Mucosa of descending colon (tissue), 3 donors: ENCODE data around the gene BCL2L13. TPM values are rescaled to one million over a fixed set of nuclear protein-coding genes. Genes with fewer than 3 reads are reported as not detected.
"Not testable (repeated sequence)": the region's sequence is repeated elsewhere in the genome, so short reads cannot be mapped to it uniquely, and the experiment has no call there.

Experiments
- ATAC-seq: fragments of 200-7000 bp; cut with Tn5 transposase; one replicate; pipeline ENCODE4 v1.9.1; 2020; ENCODE audit warnings: mild to moderate bottlenecking, moderate library complexity
- DNase-seq, 3 donors: peaks; one replicate each; pipeline ENCODE4 v3.0.0-alpha.2; 2020
- H3K36me3 ChIP-seq: fragments of 200-600 bp; one replicate; pipeline ENCODE4 v1.8.0; 2021; ENCODE audit warnings: low read depth, mild to moderate bottlenecking
- H3K4me1 ChIP-seq: fragments of 200-600 bp; one replicate; pipeline ENCODE4 v1.8.0; 2021; ENCODE audit warnings: low read depth, mild to moderate bottlenecking
- H3K4me3 ChIP-seq: fragments of 200-600 bp; one replicate; pipeline ENCODE4 v1.8.0; 2021; ENCODE audit warnings: mild to moderate bottlenecking
- H3K9me3 ChIP-seq: fragments of 200-600 bp; one replicate; pipeline ENCODE4 v1.8.0; 2021; ENCODE audit warnings: mild to moderate bottlenecking
- intact Hi-C, 2 donors: fragments of 100-400 bp; cut with DNase I in 1 of 2; cut with micrococcal nuclease in 1 of 2; formaldehyde crosslinking; loops; one replicate each; pipeline versions ENCODE4 v1.11.0 to v1.11.1; 2022; cut with DNase I, micrococcal nuclease
- total RNA-seq, 3 donors: library from RNA; stranded (reverse); fragmentation: NEBNext Ultra II Directional in 2 of 3; extraction: Animal tissue kit (Norgen Biotek cat#: 25700) in 2 of 3; gene quantifications; one replicate each; pipeline versions ENCODE4 v1.2.1 to v1.2.4, GENCODE V29; 2021 to 2023
- TF ChIP-seq, protein P1 (sequence below): fragments of 200-600 bp; IDR thresholded peaks from one replicate; pipeline ENCODE4 v1.8.0; 2022; ENCODE audit warnings: antibody characterized with exemption, mild to moderate bottlenecking
- donor health status: DM: no; HTN: no; CAD: no; lungs with moderate emphysema.
- donor health status: DM: no; HTN: no; CAD: no.
- donor health status: DM: no; HTN: yes; CAD: no.

The BCL2L13 gene
- total RNA-seq, 3 donors from 2014 or later: 47.2 to 61.2 (median 57.3) TPM

DNA sequence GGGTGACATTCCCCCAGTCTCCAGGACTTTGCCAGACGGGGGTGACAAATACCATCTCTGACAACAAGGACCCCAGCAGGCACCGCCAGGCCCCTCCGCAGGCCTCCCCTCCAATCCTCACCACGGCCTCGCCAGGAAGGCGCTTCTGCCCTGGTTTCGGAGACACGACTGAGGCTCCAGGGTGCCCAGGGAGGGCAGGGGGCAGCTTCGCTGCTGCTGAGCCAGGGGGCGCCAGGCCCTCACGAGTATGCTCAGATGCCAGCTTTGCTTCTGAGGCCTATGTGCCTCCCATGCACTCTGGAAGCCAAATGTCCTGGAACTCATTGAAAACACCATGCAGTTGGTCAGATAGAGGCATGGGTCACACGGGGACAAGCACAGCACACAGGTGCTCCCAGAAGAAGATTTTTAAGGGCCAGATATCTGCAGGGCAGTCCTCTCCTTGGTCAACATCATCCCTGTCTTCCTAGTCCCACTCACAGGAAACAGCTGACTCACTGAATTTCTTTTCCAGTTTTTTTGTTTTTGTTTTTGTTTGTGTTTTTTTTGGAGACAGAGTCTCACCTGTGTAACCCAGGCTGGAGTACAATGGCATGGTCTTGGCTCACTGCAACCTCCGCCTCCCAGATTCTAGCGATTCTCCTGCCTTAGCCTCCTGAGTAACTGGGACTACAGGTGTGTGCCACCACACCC, 115.8 kb downstream of the BCL2L13 start:
- intact Hi-C loops: no loop called here
- Histone ChIP-seq H3K4me3 (no peak overlapping the region), H3K4me1 (no peaks in the 10 kb centered on the region), H3K36me3 (no peaks in the 10 kb centered on the region), H3K9me3 (no peaks in the 10 kb centered on the region)
- DNase-seq (no peak), ATAC-seq (peak; percentile 38)
- TF ChIP-seq, protein P1, sequence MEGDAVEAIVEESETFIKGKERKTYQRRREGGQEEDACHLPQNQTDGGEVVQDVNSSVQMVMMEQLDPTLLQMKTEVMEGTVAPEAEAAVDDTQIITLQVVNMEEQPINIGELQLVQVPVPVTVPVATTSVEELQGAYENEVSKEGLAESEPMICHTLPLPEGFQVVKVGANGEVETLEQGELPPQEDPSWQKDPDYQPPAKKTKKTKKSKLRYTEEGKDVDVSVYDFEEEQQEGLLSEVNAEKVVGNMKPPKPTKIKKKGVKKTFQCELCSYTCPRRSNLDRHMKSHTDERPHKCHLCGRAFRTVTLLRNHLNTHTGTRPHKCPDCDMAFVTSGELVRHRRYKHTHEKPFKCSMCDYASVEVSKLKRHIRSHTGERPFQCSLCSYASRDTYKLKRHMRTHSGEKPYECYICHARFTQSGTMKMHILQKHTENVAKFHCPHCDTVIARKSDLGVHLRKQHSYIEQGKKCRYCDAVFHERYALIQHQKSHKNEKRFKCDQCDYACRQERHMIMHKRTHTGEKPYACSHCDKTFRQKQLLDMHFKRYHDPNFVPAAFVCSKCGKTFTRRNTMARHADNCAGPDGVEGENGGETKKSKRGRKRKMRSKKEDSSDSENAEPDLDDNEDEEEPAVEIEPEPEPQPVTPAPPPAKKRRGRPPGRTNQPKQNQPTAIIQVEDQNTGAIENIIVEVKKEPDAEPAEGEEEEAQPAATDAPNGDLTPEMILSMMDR: no peak

DNA sequence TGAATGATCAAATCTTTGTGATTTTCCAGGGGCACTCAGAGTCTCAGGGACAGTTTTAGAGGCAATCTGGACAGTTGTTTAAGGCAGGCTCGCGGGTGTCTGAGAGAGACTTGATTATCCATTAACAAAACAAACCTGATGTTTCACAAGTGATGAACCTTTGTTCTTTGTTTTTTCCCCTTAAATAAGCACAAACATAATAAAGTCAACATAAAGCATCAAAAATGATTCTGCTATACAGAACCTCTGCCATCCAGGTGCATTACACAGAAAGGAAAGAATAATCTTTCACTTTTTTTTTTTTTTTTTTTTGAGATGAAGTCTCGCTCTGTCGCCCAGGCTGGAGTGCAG, 122.6 kb downstream of the BCL2L13 start:
- intact Hi-C loops: no loop called here
- Histone ChIP-seq H3K9me3 (no peaks in the 10 kb centered on the region), H3K4me3 (no peak overlapping the region), H3K36me3 (no peaks in the 10 kb centered on the region), H3K4me1 (no peaks in the 10 kb centered on the region)
- DNase-seq: no peak
- ATAC-seq: no peak
- TF ChIP-seq, protein P1: no peak

DNA sequence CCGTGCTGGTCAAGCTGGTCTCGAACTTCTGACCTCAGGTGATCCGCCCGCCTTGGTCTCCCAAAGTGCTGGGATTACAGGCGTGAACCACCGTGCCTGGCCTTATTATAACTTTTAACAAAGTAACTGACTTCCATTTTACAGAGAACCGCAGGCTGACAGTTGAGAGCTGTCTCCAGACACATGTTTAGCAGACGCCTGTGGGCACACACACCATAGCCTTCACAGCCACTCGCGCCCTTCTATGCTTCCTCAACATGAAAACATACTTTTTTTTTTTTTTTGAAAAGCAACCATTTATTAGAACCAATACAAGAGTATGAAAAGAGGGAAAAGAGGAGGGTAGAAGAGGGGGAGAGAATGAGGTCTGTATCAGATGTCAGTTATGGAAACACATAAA, 124.9 kb downstream of the BCL2L13 start:
- intact Hi-C loops, H3K4me1 ChIP-seq, ATAC-seq, H3K36me3 ChIP-seq, H3K4me3 ChIP-seq, DNase-seq, H3K9me3 ChIP-seq: not testable (repeated sequence)

DNA sequence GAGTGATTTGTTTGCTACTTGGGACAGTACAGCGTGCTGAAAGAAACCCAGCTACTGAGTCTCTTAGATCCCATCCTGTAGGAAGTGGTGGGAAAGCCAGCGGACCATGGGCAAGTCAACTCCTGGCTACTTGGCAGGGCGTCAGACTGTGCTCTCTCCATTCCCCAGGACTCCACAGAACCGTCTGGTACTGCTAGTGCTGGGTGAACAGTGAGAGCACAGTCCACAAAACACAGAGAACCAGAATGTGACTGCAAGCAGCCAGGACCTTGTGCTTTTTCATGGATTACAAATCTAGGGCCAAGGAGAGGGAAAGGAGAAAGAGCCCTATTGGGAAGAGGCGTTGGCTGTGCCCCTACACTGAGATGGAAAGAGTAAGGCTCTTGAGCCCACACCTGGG, 125.5 kb downstream of the BCL2L13 start:
- Histone ChIP-seq H3K36me3 (no peaks in the 10 kb centered on the region), H3K9me3 (no peaks in the 10 kb centered on the region), H3K4me3 (no peak overlapping the region), H3K4me1 (peaks cover 10% of the 10 kb centered on the region)
- intact Hi-C loops: no loop called here
- TF ChIP-seq, protein P1: no peak
- ATAC-seq (no peak), DNase-seq (no peak)

DNA sequence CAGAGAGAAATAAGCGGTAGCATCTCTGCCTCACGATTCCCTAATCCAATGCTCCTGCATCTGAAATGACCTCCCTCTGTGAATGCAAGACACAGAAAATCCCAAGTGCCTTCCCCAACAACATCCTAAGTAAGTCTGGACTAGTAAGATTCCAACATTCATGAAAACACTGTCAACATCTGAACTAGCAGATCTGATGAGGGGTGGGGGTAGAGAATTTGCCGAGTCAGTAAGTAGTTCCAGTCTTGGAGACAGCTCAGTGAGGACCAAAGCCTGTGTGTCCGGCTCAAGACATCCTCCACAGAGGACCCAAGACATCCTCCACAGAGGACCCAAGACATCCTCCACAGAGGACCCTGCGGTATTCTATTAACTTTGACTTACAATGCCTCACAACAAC, 126.3 kb downstream of the BCL2L13 start:
- H3K9me3 ChIP-seq, ATAC-seq, H3K36me3 ChIP-seq, intact Hi-C loops, H3K4me3 ChIP-seq, DNase-seq: not testable (repeated sequence)
- peaks cover 15% of the 10 kb centered on the region for H3K4me1 ChIP-seq

DNA sequence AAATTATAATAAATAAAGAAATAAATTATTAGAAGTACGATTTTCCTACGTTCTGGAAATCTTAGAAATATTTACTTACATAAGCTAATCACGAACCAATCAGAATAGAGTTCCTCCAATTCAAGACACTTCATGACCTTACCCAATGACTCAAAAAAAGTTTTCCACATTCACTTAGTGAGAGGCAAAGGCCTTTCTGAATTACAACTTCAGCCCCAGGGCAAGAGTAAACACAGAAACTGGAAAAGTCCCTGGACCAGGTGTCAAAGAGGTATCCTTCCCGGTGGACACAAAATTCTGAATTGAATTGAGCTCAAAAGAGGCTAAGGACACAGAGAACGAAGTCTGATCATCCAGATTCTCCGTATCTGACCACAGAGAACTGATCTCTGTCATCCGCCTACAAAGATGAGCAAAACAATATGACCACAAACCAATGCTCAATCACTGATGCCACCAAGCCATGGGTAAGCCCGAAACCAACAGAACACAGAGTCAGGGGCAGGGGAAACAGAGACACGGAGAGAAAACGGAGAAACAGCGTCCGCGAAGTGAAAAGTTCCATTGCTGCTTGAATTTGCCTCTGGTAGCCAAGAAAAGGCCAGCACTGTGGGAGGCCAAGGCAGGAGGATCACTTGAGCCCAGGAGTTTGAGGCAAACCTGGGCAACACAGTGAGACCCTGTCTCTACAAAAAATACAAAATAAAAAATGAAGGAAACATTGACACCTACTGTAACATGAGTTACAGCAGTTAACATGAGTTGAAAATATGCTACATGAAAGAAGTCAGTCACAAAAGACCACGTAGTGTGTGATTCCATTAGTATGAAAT, 128.9 kb downstream of the BCL2L13 start:
- Histone ChIP-seq H3K36me3 (no peaks in the 10 kb centered on the region), H3K4me3 (no peak overlapping the region), H3K4me1 (peaks cover 24% of the 10 kb centered on the region), H3K9me3 (no peaks in the 10 kb centered on the region)
- intact Hi-C loops: no loop called here
- DNase-seq: no peak
- TF ChIP-seq, protein P1: no peak
- ATAC-seq: no peak
